SU-DHL-6 (cell line): ENCODE measurements around the gene OPN3.

Source experiments
- EZH2phosphoT487 ChIP-seq: fragments of 200-600 bp; sonication (generic), shearing (Covaris generic); conservative IDR thresholded peaks from 2 replicates; pipeline ENCODE4 v1.6.1; 2018; ENCODE audit warnings: mild to moderate bottlenecking, antibody characterized with exemption, low read length, moderate library complexity, mixed read lengths
- TF ChIP-seq, protein P1 (sequence below): fragments of 200-600 bp; sonication (generic); IDR thresholded peaks from one replicate; pipeline ENCODE4 v1.5.1; 2017; ENCODE audit warnings: antibody characterized with exemption, mild to moderate bottlenecking, low read length, moderate library complexity; ENCODE audit not compliant: insufficient read depth, poor library complexity, severe bottlenecking

DNA sequence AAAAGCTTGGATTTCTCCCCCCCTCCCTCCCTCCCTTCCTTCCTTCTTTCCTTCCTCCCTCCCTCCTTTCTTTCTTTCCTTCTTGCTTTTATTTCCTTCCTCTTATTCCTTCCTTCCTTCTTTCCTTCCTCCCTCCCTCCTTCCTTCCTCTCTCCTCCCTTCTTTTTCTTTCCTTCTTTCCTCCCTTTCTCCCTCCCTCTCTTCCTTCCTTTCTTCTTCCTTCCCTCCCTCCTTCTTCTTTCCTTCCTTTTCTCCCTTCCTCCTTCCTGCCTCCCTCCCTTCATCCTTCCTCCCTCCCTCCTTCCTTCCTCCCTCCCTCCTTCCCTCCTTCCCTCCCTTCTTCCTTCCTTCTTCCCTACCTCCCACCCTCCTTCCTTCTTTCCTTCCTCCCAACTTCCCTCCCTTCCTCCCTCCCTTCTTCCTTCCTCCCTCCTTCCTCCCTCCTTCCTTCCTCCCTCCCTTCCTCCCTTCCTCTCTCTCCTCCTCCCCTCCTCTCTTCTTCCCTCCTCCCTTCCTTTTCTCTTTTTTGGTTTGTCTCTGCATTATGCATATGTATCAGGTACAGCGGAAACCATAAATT, 34.7 kb upstream of the OPN3 start:
- TF ChIP-seq, protein P1, sequence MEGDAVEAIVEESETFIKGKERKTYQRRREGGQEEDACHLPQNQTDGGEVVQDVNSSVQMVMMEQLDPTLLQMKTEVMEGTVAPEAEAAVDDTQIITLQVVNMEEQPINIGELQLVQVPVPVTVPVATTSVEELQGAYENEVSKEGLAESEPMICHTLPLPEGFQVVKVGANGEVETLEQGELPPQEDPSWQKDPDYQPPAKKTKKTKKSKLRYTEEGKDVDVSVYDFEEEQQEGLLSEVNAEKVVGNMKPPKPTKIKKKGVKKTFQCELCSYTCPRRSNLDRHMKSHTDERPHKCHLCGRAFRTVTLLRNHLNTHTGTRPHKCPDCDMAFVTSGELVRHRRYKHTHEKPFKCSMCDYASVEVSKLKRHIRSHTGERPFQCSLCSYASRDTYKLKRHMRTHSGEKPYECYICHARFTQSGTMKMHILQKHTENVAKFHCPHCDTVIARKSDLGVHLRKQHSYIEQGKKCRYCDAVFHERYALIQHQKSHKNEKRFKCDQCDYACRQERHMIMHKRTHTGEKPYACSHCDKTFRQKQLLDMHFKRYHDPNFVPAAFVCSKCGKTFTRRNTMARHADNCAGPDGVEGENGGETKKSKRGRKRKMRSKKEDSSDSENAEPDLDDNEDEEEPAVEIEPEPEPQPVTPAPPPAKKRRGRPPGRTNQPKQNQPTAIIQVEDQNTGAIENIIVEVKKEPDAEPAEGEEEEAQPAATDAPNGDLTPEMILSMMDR = no peak
- no peak for TF ChIP-seq EZH2phosphoT487
